OCI-LY3 (cell line): ENCODE results near the gene SF3B4.
"Not testable (repeated sequence)": the region's sequence is repeated elsewhere in the genome, so short reads cannot be mapped to it uniquely, and the experiment has no call there.

Source experiments
- H2AFZ ChIP-seq: fragments of 200-600, 300-600 bp; shearing (Covaris generic); 2 replicates; pipeline ENCODE4 v1.6.0; 2014; ENCODE audit warnings: antibody characterized with exemption, low read depth, low read length
- H3K27ac ChIP-seq: fragments of 200-600, 300-600 bp; sonication (generic); 2 replicates; pipeline ENCODE4 v1.5.1; 2014; ENCODE audit warnings: mild to moderate bottlenecking, low read length, moderate library complexity, mixed read lengths
- H3K27me3 ChIP-seq: fragments of 200-600, 300-600 bp; sonication (generic); 2 replicates; pipeline ENCODE4 v1.6.1; 2014; ENCODE audit warnings: low read depth, low read length, mixed read lengths
- H3K36me3 ChIP-seq: fragments of 200-600, 300-600 bp; sonication (generic); replicated peaks from 2 replicates; pipeline ENCODE3; 2014; ENCODE audit warnings: low read depth, low read length, mixed read lengths
- H3K4me1 ChIP-seq: fragments of 300-600, 200-600 bp; sonication (generic); 2 replicates; pipeline ENCODE4 v1.6.1; 2014; ENCODE audit warnings: low read length, mixed read lengths
- H3K4me2 ChIP-seq: fragments of 200-600, 300-600 bp; sonication (generic); 2 replicates; pipeline ENCODE4 v1.6.1; 2014; ENCODE audit warnings: low read length, mixed read lengths
- H3K4me3 ChIP-seq: fragments of 300-600, 200-600 bp; sonication (generic); 2 replicates; pipeline ENCODE4 v1.5.1; 2014; ENCODE audit warnings: antibody characterized with exemption, mild to moderate bottlenecking, low read length, moderate library complexity
- H3K79me2 ChIP-seq: fragments of 300-600, 200-600 bp; shearing (Covaris generic); 2 replicates; pipeline ENCODE4 v1.6.1; 2014; ENCODE audit warnings: mild to moderate bottlenecking, low read length, mixed read lengths
- H3K9ac ChIP-seq: fragments of 300-600, 200-600 bp; shearing (Covaris generic); 2 replicates; pipeline ENCODE4 v1.6.0; 2014; ENCODE audit warnings: mild to moderate bottlenecking, low read length, moderate library complexity
- H3K9me3 ChIP-seq: fragments of 200-600, 300-600 bp; shearing (Covaris generic); 2 replicates; pipeline ENCODE4 v1.6.1; 2014; ENCODE audit warnings: low read length, mixed read lengths; ENCODE audit not compliant: insufficient read depth
- H4K20me1 ChIP-seq: fragments of 200-600, 300-600 bp; sonication (generic); 2 replicates; pipeline ENCODE4 v1.6.1; 2016; ENCODE audit warnings: low read length, mixed read lengths; ENCODE audit not compliant: insufficient read depth
- CTCF ChIP-seq: fragments of 200-600, 300-600 bp; sonication (generic); IDR thresholded peaks from 2 replicates; pipeline ENCODE4 v1.5.1; 2014; ENCODE audit warnings: antibody characterized with exemption, low read length, low read depth
- EZH2phosphoT487 ChIP-seq: fragments of 200-600 bp; shearing (Covaris generic); IDR thresholded peaks from 2 replicates; pipeline ENCODE4 v1.6.1; 2018; ENCODE audit warnings: antibody characterized with exemption, mixed run types, low read depth

The SF3B4 gene

GRCh38 chr1:149962736-149963135 is 35.1 kb upstream of the SF3B4 start:
- Histone ChIP-seq H4K20me1 (no peaks in the 10 kb centered on the region), H2AFZ (no peak overlapping the region), H3K27ac (no peak overlapping the region), H3K9ac (no peak overlapping the region), H3K36me3 (peaks cover 22% of the 10 kb centered on the region), H3K4me1 (no peaks in the 10 kb centered on the region), H3K9me3 (no peaks in the 10 kb centered on the region), H3K4me3 (no peak overlapping the region), H3K27me3 (no peaks in the 10 kb centered on the region), H3K79me2 (no peaks in the 10 kb centered on the region), H3K4me2 (no peak overlapping the region)
- TF ChIP-seq EZH2phosphoT487 (no peak), CTCF (no peak)

DNA sequence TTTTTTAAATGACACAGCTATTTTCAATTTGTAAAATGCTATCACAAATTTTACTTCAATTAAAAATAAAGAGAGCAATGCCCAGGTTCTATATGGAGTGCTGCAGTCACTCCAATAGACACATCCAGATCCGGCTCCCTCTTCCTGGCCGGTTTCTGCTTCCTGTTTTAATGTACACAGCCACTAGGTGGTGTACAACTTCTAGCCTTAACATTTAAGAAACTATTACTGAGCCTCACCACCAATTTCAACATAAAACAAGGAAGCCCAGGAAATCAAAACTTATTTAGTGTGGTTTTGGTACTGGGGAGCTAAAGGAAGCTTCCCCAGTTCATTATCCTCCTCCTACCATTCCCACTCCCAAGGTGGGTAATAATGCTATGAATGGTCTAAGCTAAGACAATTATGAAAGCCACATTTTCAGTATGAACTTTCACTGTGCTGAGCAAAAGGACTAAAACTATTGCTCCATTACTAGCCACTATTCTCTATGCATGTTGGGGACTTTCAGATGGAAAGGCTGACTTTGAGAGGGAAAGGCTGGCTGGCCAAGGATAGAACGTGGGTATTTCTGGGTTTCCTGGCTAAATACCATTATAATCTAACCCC is 34.5 kb upstream of the SF3B4 start:
- Histone ChIP-seq H3K9me3 (no peaks in the 10 kb centered on the region), H3K4me1 (no peaks in the 10 kb centered on the region), H2AFZ (no peak overlapping the region), H3K9ac (no peak overlapping the region), H3K36me3 (peaks cover 21% of the 10 kb centered on the region), H3K4me2 (no peak overlapping the region), H3K4me3 (no peak overlapping the region), H3K79me2 (no peaks in the 10 kb centered on the region), H3K27ac (no peak overlapping the region), H4K20me1 (no peaks in the 10 kb centered on the region), H3K27me3 (no peaks in the 10 kb centered on the region)
- TF ChIP-seq CTCF (peak; percentile 88), EZH2phosphoT487 (no peak)

DNA sequence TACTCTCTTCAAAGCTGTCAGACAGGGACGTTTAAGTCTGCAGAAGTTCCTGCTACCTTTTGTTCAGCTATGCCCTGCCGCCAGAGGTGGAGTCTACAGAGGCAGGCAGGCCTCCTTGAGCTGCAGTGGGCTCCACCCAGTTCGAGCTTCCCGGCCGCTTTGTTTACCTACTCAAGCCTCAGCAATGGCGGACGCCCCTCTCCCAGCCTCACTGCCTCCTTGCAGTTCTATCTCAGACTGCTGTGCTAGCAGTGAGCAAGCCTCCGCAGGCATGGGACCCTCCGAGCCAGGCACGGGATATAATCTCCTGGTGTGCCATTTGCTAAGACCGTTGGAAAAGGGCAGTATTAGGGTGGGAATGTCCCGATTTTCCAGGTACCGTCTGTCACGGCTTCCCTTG is 29.9 kb upstream of the SF3B4 start:
- not testable (repeated sequence) for H3K4me1 ChIP-seq, H3K27me3 ChIP-seq, H3K9me3 ChIP-seq, H3K27ac ChIP-seq, H3K4me3 ChIP-seq, H3K4me2 ChIP-seq, H3K9ac ChIP-seq, H2AFZ ChIP-seq, H4K20me1 ChIP-seq, H3K79me2 ChIP-seq, H3K36me3 ChIP-seq

GRCh38 chr1:149949911-149950310 is 22.3 kb upstream of the SF3B4 start:
- H3K79me2 ChIP-seq: no peaks in the 10 kb centered on the region
- H2AFZ ChIP-seq: no peak overlapping the region
- no peak overlapping the region for H3K4me2 ChIP-seq
- H3K27ac ChIP-seq: no peak overlapping the region
- no peaks in the 10 kb centered on the region for H3K4me1 ChIP-seq
- no peak overlapping the region for H3K4me3 ChIP-seq
- H3K9ac ChIP-seq: no peak overlapping the region
- H3K27me3 ChIP-seq: no peaks in the 10 kb centered on the region
- no peak for TF ChIP-seq EZH2phosphoT487
- H3K9me3 ChIP-seq: no peaks in the 10 kb centered on the region
- peaks cover 3% of the 10 kb centered on the region for H3K36me3 ChIP-seq
- H4K20me1 ChIP-seq: no peaks in the 10 kb centered on the region

GRCh38 chr1:149945206-149945605 is 17.6 kb upstream of the SF3B4 start:
- H3K4me3 ChIP-seq: no peak overlapping the region
- H2AFZ ChIP-seq: no peak overlapping the region
- H3K9ac ChIP-seq: no peak overlapping the region
- H3K4me2 ChIP-seq: no peak overlapping the region
- no peak overlapping the region for H3K27ac ChIP-seq
- H3K9me3 ChIP-seq: no peaks in the 10 kb centered on the region
- no peaks in the 10 kb centered on the region for H3K4me1 ChIP-seq
- H3K27me3 ChIP-seq: no peaks in the 10 kb centered on the region
- H3K36me3 ChIP-seq: peaks cover 3% of the 10 kb centered on the region
- no peaks in the 10 kb centered on the region for H3K79me2 ChIP-seq
- no peaks in the 10 kb centered on the region for H4K20me1 ChIP-seq
- no peak for TF ChIP-seq EZH2phosphoT487
- TF ChIP-seq CTCF: no peak
